ENCODE measurements around the gene NSMCE4A.

DNA sequence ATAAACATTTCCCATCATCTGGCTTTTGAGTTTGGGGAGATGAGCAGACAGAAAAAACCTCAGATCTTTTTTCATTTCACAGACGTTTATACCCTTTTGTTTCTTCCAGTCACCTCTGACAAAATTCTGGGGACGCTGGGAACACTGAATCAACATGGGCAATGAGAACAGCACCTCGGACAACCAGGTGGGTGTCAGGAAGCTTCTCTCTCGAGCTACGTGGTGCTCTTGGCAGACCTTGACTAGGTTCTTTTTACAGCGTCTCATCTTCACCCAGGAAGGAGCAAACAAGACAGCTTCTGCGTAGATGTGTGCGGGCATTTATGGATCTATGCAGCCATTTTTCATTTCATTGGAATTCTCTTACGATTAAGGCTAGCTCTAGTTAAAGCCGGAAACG, 46.8 kb upstream of the NSMCE4A start:
- TF ChIP-seq ZNF274 (IDR thresholded peaks at IDR 0.05; ENCODE audit: low read depth, low read length) (no peak), YY1 (IDR thresholded peaks at IDR 0.05; ENCODE audit: insufficient read depth, insufficient read length) (no peak)

Data from NT2/D1 (cell line).